Gastrocnemius medialis (tissue), 4 donors: Measurements from ENCODE around the gene ESPNL. TPM values are rescaled to one million over a fixed set of nuclear protein-coding genes. Genes with fewer than 3 reads are reported as not detected.
"Not testable (repeated sequence)": the region's sequence is repeated elsewhere in the genome, so short reads cannot be mapped to it uniquely, and the experiment has no call there.

ENCODE experiments used
- ATAC-seq, 2 donors: fragments of 150-250 bp; one replicate each; pipeline ENCODE4 v1.9.1; 2016
- DNase-seq, 2 donors: peaks; one replicate each; pipeline ENCODE4 v3.0.0-alpha.2; 2019
- H3K27ac ChIP-seq, 4 donors: fragments of 200-600 bp; sonication (generic); 1 replicate in 1 of 4; 2 replicates in 3 of 4; pipeline ENCODE4 v1.5.1; 2016 to 2018; ENCODE audit warnings: mild to moderate bottlenecking in 2 of 4, moderate library complexity in 1 of 4
- H3K27me3 ChIP-seq, 3 donors: fragments of 200-600 bp; sonication (generic) in 2 of 3; 1 replicate in 1 of 3; 2 replicates in 2 of 3; pipeline versions ENCODE4 v1.5.1 to v1.6.0; 2016 to 2019; ENCODE audit warnings: mild to moderate bottlenecking in 1 of 3, moderate library complexity in 1 of 3
- H3K36me3 ChIP-seq, 2 donors: fragments of 200-600 bp; sonication (generic) in 1 of 2; one replicate each; pipeline ENCODE4 v1.5.1; 2017 to 2018
- H3K4me1 ChIP-seq, 2 donors: fragments of 200-600 bp; sonication (generic) in 1 of 2; one replicate each; pipeline ENCODE4 v1.5.1; 2016 to 2017; ENCODE audit warnings: mild to moderate bottlenecking in 2 of 2
- H3K4me3 ChIP-seq, 4 donors: fragments of 200-600 bp; sonication (generic) in 3 of 4; 1 replicate in 1 of 4; 2 replicates in 3 of 4; pipeline ENCODE4 v1.5.1; 2016 to 2019; ENCODE audit warnings: mild to moderate bottlenecking in 2 of 4
- H3K9me3 ChIP-seq, 3 donors: fragments of 200-600 bp; sonication (generic) in 2 of 3; 1 replicate in 1 of 3; 2 replicates in 2 of 3; pipeline ENCODE4 v1.5.1; 2016 to 2019
- CTCF ChIP-seq, 5 experiments: fragments of 450-650 bp in 3 of 5; fragments of 200-600 bp in 2 of 5; sonication (generic) in 2 of 5; IDR thresholded peaks in 4 of 5; conservative IDR thresholded peaks in 1 of 5; 1 replicate in 4 of 5; 2 replicates in 1 of 5; pipeline ENCODE4 v1.5.1; 2016 to 2019; ENCODE audit warnings: antibody characterized with exemption in 5 of 5, mild to moderate bottlenecking in 3 of 5, moderate library complexity in 3 of 5
- POLR2A ChIP-seq, 2 donors: fragments of 450-650 bp; IDR thresholded peaks; one replicate each; pipeline ENCODE4 v1.6.1; 2017; ENCODE audit warnings: antibody characterized with exemption in 2 of 2, mild to moderate bottlenecking in 2 of 2, moderate library complexity in 2 of 2
- in situ Hi-C, 4 donors: fragments of 200-750 bp; cut with MboI; loops; one replicate each; pipeline versions ENCODE4 v1.15.0 to v1.8.0; 2017; ENCODE audit warnings: low sequenced_read_pairs in 4 of 4
- intact Hi-C: fragments of 100-400 bp; cut with DNase I; formaldehyde crosslinking; loops from one replicate; pipeline ENCODE4 v1.15.1; 2023; ENCODE audit warnings: low total_unique reads
- total RNA-seq, 4 donors: library from RNA; depleted of rRNA; stranded (reverse); fragments of >200 nt; gene quantifications; one replicate each; pipeline versions ENCODE4 v1.1.0 to v1.2.3, GENCODE V29; 2016

The ESPNL gene, protein sequence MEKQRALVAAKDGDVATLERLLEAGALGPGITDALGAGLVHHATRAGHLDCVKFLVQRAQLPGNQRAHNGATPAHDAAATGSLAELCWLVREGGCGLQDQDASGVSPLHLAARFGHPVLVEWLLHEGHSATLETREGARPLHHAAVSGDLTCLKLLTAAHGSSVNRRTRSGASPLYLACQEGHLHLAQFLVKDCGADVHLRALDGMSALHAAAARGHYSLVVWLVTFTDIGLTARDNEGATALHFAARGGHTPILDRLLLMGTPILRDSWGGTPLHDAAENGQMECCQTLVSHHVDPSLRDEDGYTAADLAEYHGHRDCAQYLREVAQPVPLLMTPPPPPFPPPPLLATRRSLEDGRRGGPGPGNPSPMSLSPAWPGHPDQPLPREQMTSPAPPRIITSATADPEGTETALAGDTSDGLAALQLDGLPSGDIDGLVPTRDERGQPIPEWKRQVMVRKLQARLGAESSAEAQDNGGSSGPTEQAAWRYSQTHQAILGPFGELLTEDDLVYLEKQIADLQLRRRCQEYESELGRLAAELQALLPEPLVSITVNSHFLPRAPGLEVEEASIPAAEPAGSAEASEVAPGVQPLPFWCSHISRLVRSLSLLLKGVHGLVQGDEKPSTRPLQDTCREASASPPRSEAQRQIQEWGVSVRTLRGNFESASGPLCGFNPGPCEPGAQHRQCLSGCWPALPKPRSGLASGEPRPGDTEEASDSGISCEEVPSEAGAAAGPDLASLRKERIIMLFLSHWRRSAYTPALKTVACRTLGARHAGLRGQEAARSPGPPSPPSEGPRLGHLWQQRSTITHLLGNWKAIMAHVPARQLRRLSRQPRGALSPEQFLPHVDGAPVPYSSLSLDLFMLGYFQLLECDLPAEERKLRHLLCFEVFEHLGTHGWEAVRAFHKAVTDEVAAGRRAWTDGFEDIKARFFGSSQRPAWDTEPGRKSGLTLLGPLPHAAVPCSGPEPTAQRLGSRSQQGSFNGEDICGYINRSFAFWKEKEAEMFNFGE
- under 1 TPM in 1 of 4 donors, not detected in 3; 0.11 TPM for total RNA-seq

DNA sequence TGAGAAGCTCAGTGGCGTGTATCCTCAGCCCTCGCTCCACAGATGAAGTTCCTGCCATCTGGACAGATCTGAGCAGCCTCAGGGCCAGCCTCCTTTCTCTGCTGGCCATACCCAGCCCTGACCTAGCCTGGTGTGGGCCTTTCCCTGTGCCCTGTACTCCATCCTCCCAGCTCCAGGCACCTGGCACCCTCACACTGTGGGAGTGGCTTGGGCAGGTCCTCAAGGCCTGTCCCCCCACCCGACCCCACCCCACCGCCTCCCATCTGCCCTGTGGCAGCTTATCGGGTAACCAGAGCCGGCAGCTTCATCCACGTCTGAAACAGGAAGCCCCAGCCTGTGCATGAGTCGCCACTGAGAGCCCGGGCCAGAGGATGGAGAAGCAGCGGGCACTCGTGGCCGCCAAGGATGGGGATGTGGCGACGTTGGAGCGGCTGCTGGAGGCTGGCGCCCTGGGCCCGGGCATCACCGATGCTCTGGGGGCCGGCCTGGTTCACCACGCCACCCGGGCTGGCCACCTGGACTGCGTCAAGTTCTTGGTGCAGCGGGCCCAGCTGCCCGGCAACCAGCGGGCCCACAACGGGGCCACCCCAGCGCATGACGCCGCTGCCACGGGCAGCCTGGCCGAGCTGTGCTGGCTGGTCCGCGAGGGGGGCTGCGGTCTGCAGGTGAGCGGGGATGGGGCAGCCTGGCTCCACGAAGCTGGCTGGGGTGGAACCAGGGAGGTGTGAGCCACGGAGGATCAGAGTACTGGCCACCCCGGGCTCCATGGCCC is at the start of gene ESPNL:
Gene ESPNL, plus strand, starts transcription at position 292 of the 772 bp plus-strand sequence. Its CDS starts 80 bp downstream, at position 372.
- no peak for ATAC-seq
- TF ChIP-seq POLR2A (IDR thresholded peaks at IDR 0.05): no peak
- TF ChIP-seq CTCF (IDR thresholded peaks at IDR 0.05 in 4 of 5, conservative IDR thresholded peaks at IDR 0.05 in 1 of 5): no peak
- in situ Hi-C loops: no loop called here
- H3K27me3 ChIP-seq: no peaks in the 10 kb centered on the region
- intact Hi-C loops: no loop called here
- DNase-seq: no peak
- H3K27ac ChIP-seq: no peak within 1 kb of the TSS
- no peaks in the 10 kb centered on the region for H3K9me3 ChIP-seq
- H3K4me3 ChIP-seq: no peak within 1 kb of the TSS
- no peaks in the 10 kb centered on the region for H3K4me1 ChIP-seq
- H3K36me3 ChIP-seq: no peaks in the 10 kb centered on the region

DNA sequence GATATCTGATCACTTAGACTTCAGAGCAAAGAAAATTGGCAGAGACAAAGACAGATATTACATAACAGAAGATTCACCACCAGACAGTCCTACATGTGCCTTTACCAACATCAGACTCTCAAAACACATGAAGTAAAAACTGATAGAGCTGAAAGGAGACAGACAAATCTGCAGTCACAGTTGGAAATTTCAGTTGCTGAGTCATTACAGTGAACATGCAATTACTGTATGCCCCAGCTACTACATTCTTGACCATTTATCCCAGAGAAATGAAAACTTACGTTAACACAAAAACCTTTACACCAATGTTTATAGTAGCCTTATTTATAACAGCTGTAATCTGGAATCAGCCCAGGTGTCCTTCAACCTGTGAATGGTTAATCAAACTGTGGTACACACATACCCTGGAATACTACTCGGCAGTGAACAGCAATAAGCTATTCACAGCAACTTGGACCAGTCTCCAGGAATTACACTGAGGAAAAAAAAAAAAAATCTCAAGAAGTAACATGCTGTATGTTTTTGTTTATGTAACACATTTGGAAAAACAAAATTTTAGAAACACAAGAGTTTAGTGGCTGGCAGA is 46.9 kb upstream of the ESPNL start:
- Histone ChIP-seq H3K4me1 (no peaks in the 10 kb centered on the region), H3K36me3 (no peaks in the 10 kb centered on the region), H3K9me3 (no peaks in the 10 kb centered on the region), H3K27ac (no peak overlapping the region), H3K27me3 (no peaks in the 10 kb centered on the region), H3K4me3 (no peak overlapping the region)
- in situ Hi-C loops: no loop called here
- no peak for ATAC-seq
- DNase-seq: no peak
- intact Hi-C loops: no loop called here
- TF ChIP-seq CTCF (IDR thresholded peaks at IDR 0.05 in 4 of 5, conservative IDR thresholded peaks at IDR 0.05 in 1 of 5) (no peak), POLR2A (IDR thresholded peaks at IDR 0.05) (no peak)

GRCh38 chr2:238055841-238056240 is 44.3 kb upstream of the ESPNL start:
- in situ Hi-C loops: no loop called here
- no peak for TF ChIP-seq CTCF (IDR thresholded peaks at IDR 0.05 in 4 of 5, conservative IDR thresholded peaks at IDR 0.05 in 1 of 5)
- no peak for TF ChIP-seq POLR2A (IDR thresholded peaks at IDR 0.05)

GRCh38 chr2:238057696-238058575 is 42.2 kb upstream of the ESPNL start:
- intact Hi-C loops, H3K4me3 ChIP-seq, ATAC-seq, H3K27ac ChIP-seq, H3K27me3 ChIP-seq, H3K9me3 ChIP-seq, DNase-seq, in situ Hi-C loops, H3K36me3 ChIP-seq: not testable (repeated sequence)
- peaks cover 13 to 26% of the 10 kb centered on the region in 2 donors for H3K4me1 ChIP-seq

More at GRCh38 chr2:238055841-238056240, 44.3 kb upstream of the ESPNL start:
- Histone ChIP-seq H3K4me1 (peaks cover 5 to 14% of the 10 kb centered on the region in 2 donors), H3K4me3 (no peak overlapping the region), H3K27me3 (no peaks in the 10 kb centered on the region), H3K9me3 (no peaks in the 10 kb centered on the region), H3K27ac (no peak overlapping the region), H3K36me3 (no peaks in the 10 kb centered on the region)
- intact Hi-C loops: no loop called here
- no peak for DNase-seq
- no peak for ATAC-seq
